PC-3 (cell line): ENCODE data around the gene PAQR9. TPM values are rescaled to one million over a fixed set of nuclear protein-coding genes. Genes with fewer than 3 reads are reported as not detected.

Experiments used
- ATAC-seq: fragments of 200-7000 bp; cut with Tn5 transposase; 2 replicates; pipeline ENCODE4 v1.9.1; 2020; ENCODE audit warnings: mild to moderate bottlenecking, moderate library complexity
- BruUV-seq: library from RNA; stranded (reverse); fragments of 400-500 nt; replicated peaks from 2 replicates; lab custom pipeline; 2021; lab: Mats Ljungman, UMichigan
- CTCF ChIA-PET: fragments of 300-600 bp; sonication (Branson Sonifier 250); formaldehyde crosslinking; loops from one replicate; lab custom pipeline; 2022; ENCODE audit warnings: antibody characterized with exemption; lab: Charles Lee
- POLR2A ChIA-PET: fragments of 300-600 bp; sonication (Branson Sonifier 250); formaldehyde crosslinking; loops from one replicate; lab custom pipeline; 2022; ENCODE audit warnings: antibody characterized with exemption; ENCODE audit not compliant: unreplicated experiment; lab: Charles Lee
- DNase-seq: peaks from one replicate; pipeline ENCODE4 v3.0.0-alpha.2; 2015
- H2AFZ ChIP-seq: fragments of 300-600 bp; sonication (generic); 2 replicates; pipeline ENCODE4 v1.6.0; 2016; ENCODE audit warnings: antibody characterized with exemption, low read length
- H3F3A ChIP-seq: fragments of 300-600 bp; sonication (generic); one replicate; pipeline ENCODE4 v1.6.0; 2017; ENCODE audit warnings: antibody characterized with exemption, low read length, control low read depth, mild to moderate bottlenecking; ENCODE audit not compliant: unreplicated experiment
- H3K27ac ChIP-seq: fragments of 300-600 bp; sonication (generic); 2 replicates; pipeline ENCODE4 v1.5.1; 2016; ENCODE audit warnings: mild to moderate bottlenecking, low read length
- H3K27me3 ChIP-seq: fragments of 300-600 bp; sonication (generic); 2 replicates; pipeline ENCODE4 v1.6.1; 2016; ENCODE audit warnings: low read length, mixed read lengths
- H3K36me3 ChIP-seq: fragments of 300-600 bp; sonication (generic); 2 replicates; pipeline ENCODE4 v1.6.1; 2016; ENCODE audit warnings: low read depth, mixed run types, low read length, mixed read lengths
- H3K4me1 ChIP-seq: fragments of 300-600 bp; sonication (generic); 2 replicates; pipeline ENCODE4 v1.5.1; 2016; ENCODE audit warnings: low read length; ENCODE audit not compliant: insufficient read depth
- H3K4me2 ChIP-seq: fragments of 300-600 bp; sonication (generic); 2 replicates; pipeline ENCODE4 v1.6.0; 2016; ENCODE audit warnings: low read length
- H3K4me3 ChIP-seq: fragments of 300-600 bp; sonication (generic); 2 replicates; pipeline ENCODE4 v1.5.1; 2016; ENCODE audit warnings: mild to moderate bottlenecking, low read length, mixed read lengths
- H3K79me2 ChIP-seq: fragments of 300-600 bp; sonication (generic); 2 replicates; pipeline ENCODE4 v1.6.1; 2017; ENCODE audit warnings: low read length, mixed read lengths
- H3K9ac ChIP-seq: fragments of 300-600 bp; sonication (generic); 2 replicates; pipeline ENCODE4 v1.6.0; 2016; ENCODE audit warnings: mild to moderate bottlenecking, low read length
- H3K9me2 ChIP-seq: fragments of 300-600 bp; sonication (generic); replicated peaks from 2 replicates; pipeline ENCODE4 v1.6.1; 2016; ENCODE audit warnings: mixed run types, low read length, mixed read lengths
- H3K9me3 ChIP-seq: fragments of 300-600 bp; sonication (generic); 2 replicates; pipeline ENCODE4 v1.6.1; 2016; ENCODE audit warnings: low read length, mixed read lengths
- H4K20me1 ChIP-seq: fragments of 300-600 bp; sonication (generic); 2 replicates; pipeline ENCODE4 v1.6.1; 2016; ENCODE audit warnings: low read length, mixed read lengths
- EZH2 ChIP-seq: fragments of 300-600 bp; sonication (generic); IDR thresholded peaks from one replicate; pipeline ENCODE4 v1.6.1; 2017; ENCODE audit warnings: antibody characterized with exemption, mild to moderate bottlenecking, low read length; ENCODE audit not compliant: unreplicated experiment
- EZH2phosphoT487 ChIP-seq: fragments of 300-600 bp; sonication (generic); IDR thresholded peaks from 2 replicates; pipeline ENCODE4 v1.6.1; 2018; ENCODE audit warnings: mild to moderate bottlenecking, antibody characterized with exemption, low read length, borderline replicate concordance
- intact Hi-C: fragments of 100-400 bp; cut with micrococcal nuclease; formaldehyde crosslinking; loops from 2 replicates; pipeline ENCODE4 v1.9.0; 2023
- total RNA-seq: library from RNA; depleted of rRNA; stranded (reverse); fragments of >200 nt; gene quantifications from 2 replicates; pipeline ENCODE4 v1.2.3, GENCODE V29; 2014
- TF ChIP-seq, protein P1 (sequence below): fragments of 300-600 bp; sonication (generic); conservative IDR thresholded peaks from 2 replicates; pipeline ENCODE4 v1.5.1; 2017; ENCODE audit warnings: antibody characterized with exemption, low read depth, mild to moderate bottlenecking, low read length

Gene PAQR9
- total RNA-seq, 1 experiment from 2014 or later, result not detected

DNA sequence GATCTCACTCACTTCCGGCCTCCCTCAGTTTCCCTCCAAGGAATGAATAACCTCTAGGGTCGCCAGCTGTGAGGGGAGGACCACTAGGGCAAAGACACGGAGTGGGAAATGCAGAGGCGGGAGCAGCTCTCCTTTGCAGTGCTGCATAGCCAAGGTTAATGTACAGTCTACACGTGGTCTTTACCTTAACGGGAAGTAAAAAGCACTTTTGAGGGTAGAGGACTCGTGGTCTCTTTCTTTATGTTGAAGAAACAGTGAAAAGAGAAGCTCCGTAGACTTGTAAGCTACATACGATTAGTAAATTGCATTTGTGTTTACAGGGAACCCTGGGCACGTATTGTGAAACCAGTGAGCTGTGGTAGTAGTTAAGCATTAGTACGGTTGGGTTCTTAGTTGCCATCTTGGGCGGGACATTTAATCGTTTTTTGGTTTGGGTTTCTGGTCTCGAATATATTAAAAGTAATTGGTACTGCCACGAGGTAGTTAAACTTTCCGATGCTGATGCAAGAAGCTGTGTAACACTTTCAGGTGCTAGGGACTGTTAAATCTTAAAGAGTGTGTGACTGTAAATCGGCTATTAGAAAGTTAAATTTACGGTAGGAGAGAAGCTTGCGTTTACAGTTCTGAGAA is 38.7 kb upstream of the PAQR9 start:
- Histone ChIP-seq H3K9me2 (no peaks in the 10 kb centered on the region), H4K20me1 (peaks cover 34% of the 10 kb centered on the region), H3K27ac (peak overlapping the region; percentile 78), H3K79me2 (peaks cover 67% of the 10 kb centered on the region), H2AFZ (peak overlapping the region; percentile 80), H3K4me3 (peak overlapping the region; percentile 98), H3K4me1 (peaks cover 16% of the 10 kb centered on the region; the same call in 1 of the 2 replicates), H3K27me3 (no peaks in the 10 kb centered on the region), H3K36me3 (no peaks in the 10 kb centered on the region), H3K9me3 (no peaks in the 10 kb centered on the region), H3K4me2 (peak overlapping the region; percentile 81), H3F3A (no peaks in the 10 kb centered on the region), H3K9ac (peak overlapping the region; percentile 99)
- no TSS peak for BruUV-seq
- TF ChIP-seq, protein P1, sequence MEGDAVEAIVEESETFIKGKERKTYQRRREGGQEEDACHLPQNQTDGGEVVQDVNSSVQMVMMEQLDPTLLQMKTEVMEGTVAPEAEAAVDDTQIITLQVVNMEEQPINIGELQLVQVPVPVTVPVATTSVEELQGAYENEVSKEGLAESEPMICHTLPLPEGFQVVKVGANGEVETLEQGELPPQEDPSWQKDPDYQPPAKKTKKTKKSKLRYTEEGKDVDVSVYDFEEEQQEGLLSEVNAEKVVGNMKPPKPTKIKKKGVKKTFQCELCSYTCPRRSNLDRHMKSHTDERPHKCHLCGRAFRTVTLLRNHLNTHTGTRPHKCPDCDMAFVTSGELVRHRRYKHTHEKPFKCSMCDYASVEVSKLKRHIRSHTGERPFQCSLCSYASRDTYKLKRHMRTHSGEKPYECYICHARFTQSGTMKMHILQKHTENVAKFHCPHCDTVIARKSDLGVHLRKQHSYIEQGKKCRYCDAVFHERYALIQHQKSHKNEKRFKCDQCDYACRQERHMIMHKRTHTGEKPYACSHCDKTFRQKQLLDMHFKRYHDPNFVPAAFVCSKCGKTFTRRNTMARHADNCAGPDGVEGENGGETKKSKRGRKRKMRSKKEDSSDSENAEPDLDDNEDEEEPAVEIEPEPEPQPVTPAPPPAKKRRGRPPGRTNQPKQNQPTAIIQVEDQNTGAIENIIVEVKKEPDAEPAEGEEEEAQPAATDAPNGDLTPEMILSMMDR, result no peak
- TF ChIP-seq EZH2 (no peak), EZH2phosphoT487 (no peak)
- intact Hi-C loops, result no loop called here
- ChIA-PET CTCF (no interaction called here), POLR2A (no interaction called here)
- ATAC-seq (0 out of 2 replicates have a peak, but pooled peaks have one; percentile 7), DNase-seq (peak; percentile 11)

DNA sequence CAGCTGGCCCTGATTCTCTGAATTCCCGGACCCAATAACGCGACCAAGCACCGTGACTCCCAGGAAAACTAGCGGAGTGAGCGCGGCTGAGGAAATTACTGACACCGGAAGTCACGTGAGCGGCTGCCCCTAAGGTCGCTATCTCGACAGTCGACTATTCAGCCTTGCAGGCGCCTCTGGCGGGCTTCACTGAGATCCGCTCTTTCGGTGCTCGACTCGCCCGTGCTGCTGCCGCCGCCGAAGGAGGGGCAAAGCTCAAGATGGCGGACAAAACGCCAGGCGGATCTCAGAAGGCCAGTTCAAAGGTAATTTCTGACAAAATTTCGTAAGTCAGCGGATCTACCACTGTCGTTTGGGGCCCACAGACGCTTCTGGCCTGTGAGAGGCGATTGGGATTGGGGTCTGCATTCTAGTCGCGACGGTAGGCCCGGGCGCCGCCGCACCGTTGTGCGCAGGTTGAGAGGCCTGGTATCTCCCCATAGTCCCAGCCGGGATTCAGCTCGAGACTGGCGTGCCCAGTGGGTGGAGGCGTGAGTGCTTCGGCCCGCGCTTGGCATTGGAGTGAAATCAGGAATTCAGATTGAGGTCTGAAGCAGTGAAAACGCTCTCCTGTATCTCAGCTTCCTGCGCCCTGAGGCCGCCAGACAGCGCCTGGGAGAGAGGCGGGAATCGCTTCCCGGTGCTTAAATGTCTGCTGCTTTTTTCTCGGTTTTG is 38.1 kb upstream of the PAQR9 start, which contains the start of gene U2SURP:
U2SURP (plus strand) TSS at position 202 of the 714 bp plus-strand sequence; CDS start at position 261, 59 bp downstream.
- peak within 1 kb of the TSS; percentile 99 for H3K9ac ChIP-seq
- TF ChIP-seq EZH2phosphoT487 (no peak), EZH2 (no peak)
- TF ChIP-seq, protein P1, result no peak
- peak; percentile 68 for ATAC-seq
- TSS peak; percentile 69 for BruUV-seq
- no peaks in the 10 kb centered on the region for H3K9me3 ChIP-seq
- H3K4me2 ChIP-seq, result peak within 1 kb of the TSS; percentile 87
- no peaks in the 10 kb centered on the region for H3K36me3 ChIP-seq
- POLR2A ChIA-PET, result interaction anchor here (0.6 to 0.7 kb wide), 2 partner anchors 112 to 726 kb away, joined by 3 to 8 read pairs; no protein-coding TSS in a partner anchor
- peaks cover 28% of the 10 kb centered on the region for H4K20me1 ChIP-seq
- peaks cover 60% of the 10 kb centered on the region for H3K79me2 ChIP-seq
- no peaks in the 10 kb centered on the region for H3K27me3 ChIP-seq
- peak within 1 kb of the TSS; percentile 98 for H3K4me3 ChIP-seq
- peak within 1 kb of the TSS; percentile 78 for H3K27ac ChIP-seq
- DNase-seq, result peak; percentile 94
- H3K4me1 ChIP-seq, result peaks cover 16% of the 10 kb centered on the region; the same call in 1 of the 2 replicates
- peak within 1 kb of the TSS; percentile 80 for H2AFZ ChIP-seq
- no peaks in the 10 kb centered on the region for H3K9me2 ChIP-seq
- no peaks in the 10 kb centered on the region for H3F3A ChIP-seq
- CTCF ChIA-PET, result no interaction called here
- intact Hi-C loops, result no loop called here
